ENCODE results near the gene DR1. TPM values are rescaled to one million over a fixed set of nuclear protein-coding genes. Genes with fewer than 3 reads are reported as not detected.
"Not testable (repeated sequence)": the region's sequence is repeated elsewhere in the genome, so short reads cannot be mapped to it uniquely, and the experiment has no call there.

DR1 gene
- total RNA-seq, 1 donor from 2014 or later: 33.1 TPM

DNA sequence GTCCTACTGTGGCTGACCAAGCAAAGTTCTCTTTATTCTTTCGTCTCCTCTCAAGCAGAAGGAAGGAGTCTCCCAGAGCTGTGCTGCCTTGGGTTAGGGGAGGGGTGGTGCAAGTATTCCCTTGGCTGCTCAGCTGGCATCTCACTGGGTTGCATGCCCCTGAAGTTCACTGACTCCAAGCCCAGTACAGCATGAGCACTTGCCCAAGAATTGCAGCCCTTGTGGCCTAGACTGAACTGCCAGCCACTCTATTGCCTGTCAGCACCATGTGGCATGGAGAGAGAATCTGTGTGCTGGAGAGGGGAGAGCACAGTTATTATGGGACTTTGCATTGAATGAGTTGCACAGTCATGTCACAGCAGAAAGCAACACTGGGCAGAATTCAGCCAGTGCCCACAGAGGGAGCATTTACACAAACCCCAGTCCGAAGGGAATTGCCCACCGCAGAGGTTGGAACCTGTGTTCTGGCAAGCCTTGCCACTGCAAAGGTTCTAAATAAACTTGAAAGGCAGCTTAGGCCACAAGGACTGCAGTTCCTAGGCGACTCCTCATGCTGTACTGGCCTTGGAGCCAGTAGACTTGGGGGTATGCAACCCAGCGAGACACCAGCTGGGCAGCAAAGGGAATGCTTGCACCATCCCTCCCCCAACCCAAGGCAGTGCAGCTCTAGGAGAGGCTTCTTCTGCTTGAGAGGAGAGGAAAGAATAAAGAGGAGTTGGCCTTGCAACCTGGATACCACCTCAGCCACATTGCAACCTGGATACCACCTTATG lies 28.8 kb downstream of the DR1 start:
- DNase-seq (ENCODE audit: extremely low read depth, low read depth, low spot score): no peak

DNA sequence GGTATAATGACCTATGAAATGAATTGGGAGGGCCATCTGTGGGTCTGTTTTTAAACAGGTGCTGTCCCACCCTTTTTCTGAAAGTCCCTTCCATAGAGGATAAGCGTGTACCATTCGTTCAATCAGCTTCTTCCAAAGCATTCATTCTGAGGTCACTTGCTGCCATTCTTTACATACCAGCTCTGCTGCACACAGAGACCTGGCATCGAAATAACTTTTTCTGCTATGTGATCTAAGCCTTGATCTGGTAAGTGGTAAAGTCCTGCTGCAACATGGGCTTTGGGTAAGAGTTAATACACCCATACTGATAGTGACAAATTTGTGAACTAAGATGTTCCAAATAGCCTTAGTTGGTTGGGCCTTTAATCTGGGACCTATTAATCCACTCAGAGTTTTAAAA lies 38.9 kb downstream of the DR1 start:
- no peak for DNase-seq (ENCODE audit: extremely low read depth, low read depth, low spot score)

DNA sequence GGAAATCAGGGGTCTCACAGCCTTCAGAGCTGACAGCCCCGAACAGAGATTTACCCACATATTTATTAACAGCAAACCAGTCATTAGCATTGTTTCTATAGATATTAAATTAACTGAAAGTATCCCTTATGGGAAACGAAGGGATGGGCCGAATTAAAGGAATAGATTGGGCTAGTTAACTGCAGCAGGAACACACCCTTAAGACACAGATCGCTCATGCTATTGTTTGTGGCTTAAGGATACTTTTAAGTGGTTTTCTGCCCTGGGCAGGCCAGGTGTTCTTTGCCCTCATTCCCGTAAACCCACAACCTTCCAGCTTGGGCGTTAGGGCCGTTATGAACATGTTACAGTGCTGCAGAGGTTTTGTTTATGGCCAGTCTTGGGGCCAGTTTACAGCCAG lies 40.6 kb downstream of the DR1 start:
- DNase-seq (ENCODE audit: extremely low read depth, low read depth, low spot score): not testable (repeated sequence)

DNA sequence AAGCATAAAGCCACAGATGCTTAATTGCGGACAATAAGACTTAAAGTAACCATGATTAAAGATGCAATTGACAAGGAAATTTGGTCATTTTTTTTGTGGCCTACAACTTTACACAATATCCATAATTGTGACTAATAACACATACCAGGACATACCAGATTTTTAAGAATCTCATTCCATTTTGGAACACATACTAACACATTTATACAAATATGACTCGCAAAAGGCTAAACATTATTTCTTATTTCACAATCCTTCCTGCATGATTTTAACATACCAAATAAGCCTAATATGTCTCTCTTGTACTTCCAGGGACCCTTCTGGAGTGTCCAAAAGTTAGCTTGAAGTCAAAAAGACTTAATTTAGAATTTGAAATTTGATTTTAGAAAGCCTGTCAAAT lies 48.8 kb downstream of the DR1 start:
- DNase-seq (ENCODE audit: extremely low read depth, low read depth, low spot score): no peak

DNA sequence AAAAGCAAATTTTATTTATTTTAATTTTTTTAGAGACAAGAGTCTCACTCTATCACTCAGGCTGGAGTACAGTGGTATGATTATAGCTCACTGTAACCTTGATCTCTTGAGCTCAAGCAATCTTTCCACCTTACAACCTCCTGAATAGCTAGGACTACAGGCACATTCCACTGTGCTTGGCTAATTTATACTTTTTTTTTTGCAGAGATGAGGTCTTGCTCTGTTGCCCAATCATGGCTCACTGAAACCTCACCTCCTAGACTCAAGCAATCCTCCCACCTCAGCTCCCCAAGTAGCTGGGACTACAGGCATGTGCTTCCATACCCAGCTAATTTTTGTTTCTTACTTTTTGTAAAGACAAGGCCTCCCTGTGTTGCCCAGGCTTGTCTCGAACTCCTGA lies 49.5 kb downstream of the DR1 start:
- DNase-seq (ENCODE audit: extremely low read depth, low read depth, low spot score): no peak

DNA sequence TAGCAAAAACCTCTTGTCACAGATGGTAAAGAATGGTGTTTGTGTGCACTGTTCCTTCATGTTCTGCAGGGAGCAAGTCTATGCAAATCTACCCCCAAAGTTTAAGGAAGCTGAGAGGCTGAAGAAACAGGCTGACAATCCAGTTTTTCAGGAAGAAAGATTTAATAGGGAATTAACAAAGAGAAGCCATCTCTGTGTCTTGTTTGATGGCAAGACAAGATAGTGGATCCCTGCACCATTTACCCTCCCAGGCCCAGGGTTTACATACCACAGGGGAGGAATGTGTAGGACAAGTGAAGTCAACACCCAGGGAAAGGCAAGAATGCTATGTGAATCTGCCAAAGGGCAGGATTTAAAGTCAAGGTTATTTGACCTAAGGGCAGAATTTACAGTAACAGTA lies 54.1 kb downstream of the DR1 start:
- DNase-seq (ENCODE audit: extremely low read depth, low read depth, low spot score): no peak

DNA sequence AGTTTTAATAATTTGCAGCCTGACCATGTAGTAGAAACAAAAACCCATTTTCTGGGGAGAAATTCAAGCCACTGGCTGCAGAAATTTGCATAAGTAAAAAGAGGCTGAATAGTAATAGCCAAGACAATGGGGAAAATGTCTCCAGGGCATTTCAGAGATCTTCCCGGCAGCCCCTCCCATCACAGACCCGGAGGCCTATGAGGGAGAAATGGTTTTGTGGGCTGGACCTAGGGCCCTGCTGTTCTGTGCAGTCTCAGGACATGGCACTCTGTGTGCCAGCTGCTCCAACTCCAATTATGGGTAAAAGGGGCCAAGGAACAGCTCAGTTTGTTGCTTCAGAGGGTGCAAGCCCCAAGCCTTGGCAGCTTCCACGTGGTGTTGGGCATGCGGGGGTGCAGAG lies 62.5 kb downstream of the DR1 start:
- no peak for DNase-seq (ENCODE audit: extremely low read depth, low read depth, low spot score)

DNA sequence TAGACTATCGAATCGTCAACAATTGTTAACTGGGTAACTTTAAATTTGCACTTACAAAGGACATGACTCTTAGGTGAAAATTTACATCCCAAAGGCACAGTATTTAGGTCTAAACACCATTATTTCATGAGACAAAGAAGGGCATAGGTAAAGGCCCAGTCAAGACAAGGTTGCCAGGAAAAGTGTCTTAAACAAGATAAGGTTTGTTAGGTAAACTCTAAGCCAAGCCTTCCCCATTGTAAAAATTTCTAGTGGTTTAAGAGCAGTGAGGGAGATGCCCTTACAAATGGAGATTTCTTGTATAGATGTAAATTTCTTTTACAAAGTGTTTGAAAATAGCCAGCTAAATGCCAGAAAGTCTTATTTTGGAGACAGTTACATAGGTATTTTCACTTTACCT lies 65.3 kb downstream of the DR1 start:
- no peak for DNase-seq (ENCODE audit: extremely low read depth, low read depth, low spot score)

DNA sequence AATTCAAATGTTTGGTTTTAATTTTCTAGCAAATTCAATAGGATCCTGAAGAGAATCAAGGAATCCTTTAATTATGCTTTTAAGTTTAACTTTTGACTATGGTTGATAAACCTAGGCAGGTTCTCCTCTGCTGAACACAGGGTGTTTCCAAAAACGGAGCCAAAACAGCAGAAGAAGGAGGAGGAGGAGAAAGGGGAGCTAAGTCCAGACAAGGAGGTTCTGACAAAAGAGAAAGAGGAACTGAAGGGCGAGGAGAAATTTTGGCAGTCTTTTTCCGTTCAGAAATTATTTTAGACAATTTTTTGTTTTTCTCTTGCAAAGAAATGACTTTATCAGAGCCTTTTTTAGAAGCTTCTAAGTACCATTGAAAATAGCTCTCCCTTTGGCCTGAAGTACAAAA lies 69.0 kb downstream of the DR1 start:
- no peak for DNase-seq (ENCODE audit: extremely low read depth, low read depth, low spot score)

DNA sequence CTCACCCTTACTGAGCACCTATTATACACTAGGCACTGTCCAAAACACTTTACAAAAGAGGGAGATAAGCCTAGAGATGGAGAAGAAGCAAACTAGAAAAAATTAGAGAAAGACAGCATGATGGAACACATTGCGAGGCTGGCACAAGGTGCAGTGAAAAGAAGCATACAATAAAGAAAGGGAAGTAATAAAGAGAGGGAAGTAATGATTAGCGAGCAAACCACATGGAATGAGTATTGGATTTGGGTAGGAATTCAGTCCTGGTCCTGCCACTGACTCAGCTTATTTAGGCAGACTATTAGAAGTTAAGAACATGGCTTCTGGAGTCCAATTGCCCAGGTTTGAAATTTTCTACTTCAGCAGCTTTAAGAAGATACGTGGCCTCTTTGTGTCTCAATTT lies 69.6 kb downstream of the DR1 start:
- DNase-seq (ENCODE audit: extremely low read depth, low read depth, low spot score): no peak

DNA sequence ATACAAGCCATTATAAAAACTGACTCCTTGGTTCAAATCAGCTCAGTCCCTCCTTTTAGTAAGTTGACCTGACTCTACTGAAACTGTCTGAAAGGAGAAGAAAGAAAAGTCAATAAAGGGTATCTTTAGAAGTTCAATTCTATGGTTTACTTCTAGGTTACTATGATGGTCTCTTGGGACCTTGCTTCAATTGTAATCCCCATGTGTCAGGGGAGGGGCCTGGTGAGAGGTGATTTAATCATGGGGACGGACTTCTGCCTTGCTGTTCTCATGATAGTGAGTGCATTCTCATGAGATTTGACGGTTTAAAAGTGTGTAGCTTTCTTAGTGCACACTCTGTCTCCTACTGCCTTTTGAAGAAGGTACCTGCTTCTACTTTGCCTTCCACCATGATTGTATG lies 70.5 kb downstream of the DR1 start:
- DNase-seq (ENCODE audit: extremely low read depth, low read depth, low spot score): no peak

Other genes starting within 250 kb of the DR1 start
- gene TMED5, start 165.5 kb upstream of the DR1 start, total RNA-seq: 50.9 and 57.1 TPM in 2 replicates
- 2.7 and 3.4 TPM in 2 replicates for gene CCDC18, start 165.2 kb upstream of the DR1 start, total RNA-seq
- gene FNBP1L, start 102.2 kb downstream of the DR1 start, total RNA-seq: 62.7 and 83.0 TPM in 2 replicates

Measured in glomerular endothelial cell (primary cell).